HG03097 (cell line): Measurements from ENCODE around the gene PIK3CB.
"Not testable (repeated sequence)": the region's sequence is repeated elsewhere in the genome, so short reads cannot be mapped to it uniquely, and the experiment has no call there.

Source experiments
- ATAC-seq: cut with Tn5 transposase; IDR thresholded peaks from one replicate; pipeline ENCODE4 v1.9.1; 2021; ENCODE audit not compliant: unreplicated experiment, low FRiP score

PIK3CB gene

GRCh38 chr3:138848696-138849095 is 14.0 kb upstream of the PIK3CB start:
- no peak for ATAC-seq

GRCh38 chr3:138846824-138847223 is 12.1 kb upstream of the PIK3CB start:
- not testable (repeated sequence) for ATAC-seq

GRCh38 chr3:138846262-138846791 is 11.6 kb upstream of the PIK3CB start:
- no peak for ATAC-seq

- ATAC-seq = no peak
Observed at GRCh38 chr3:138845771-138846173, 11.0 kb upstream of the PIK3CB start.

GRCh38 chr3:138845181-138845601 is 10.5 kb upstream of the PIK3CB start:
- no peak for ATAC-seq

GRCh38 chr3:138842483-138843188 is 7.9 kb upstream of the PIK3CB start:
- ATAC-seq = no peak

GRCh38 chr3:138838385-138838784 is 3.7 kb upstream of the PIK3CB start:
- not testable (repeated sequence) for ATAC-seq

GRCh38 chr3:138835846-138836245 is 1.1 kb upstream of the PIK3CB start:
- ATAC-seq = not testable (repeated sequence)

- no peak for ATAC-seq
Observed at GRCh38 chr3:138835397-138835757, 649 bp upstream of the PIK3CB start.

- ATAC-seq = peak; percentile 46
Observed at GRCh38 chr3:138833899-138834595, 681 bp downstream of the PIK3CB start.

- ATAC-seq = not testable (repeated sequence)
Observed at GRCh38 chr3:138832473-138833057, 2.2 kb downstream of the PIK3CB start.

GRCh38 chr3:138829886-138830510 is 4.7 kb downstream of the PIK3CB start:
- no peak for ATAC-seq

GRCh38 chr3:138829097-138829496 is 5.6 kb downstream of the PIK3CB start:
- no peak for ATAC-seq

- no peak for ATAC-seq
Observed at GRCh38 chr3:138827222-138827621, 7.5 kb downstream of the PIK3CB start.

- no peak for ATAC-seq
Observed at GRCh38 chr3:138825336-138825735, 9.4 kb downstream of the PIK3CB start.

GRCh38 chr3:138824114-138824506 is 10.6 kb downstream of the PIK3CB start:
- no peak for ATAC-seq

- ATAC-seq = not testable (repeated sequence)
Observed at GRCh38 chr3:138820379-138820778, 14.3 kb downstream of the PIK3CB start.

- no peak for ATAC-seq
Observed at GRCh38 chr3:138818185-138818860, 16.4 kb downstream of the PIK3CB start.

- ATAC-seq = no peak
Observed at GRCh38 chr3:138817695-138818094, 17.0 kb downstream of the PIK3CB start.

GRCh38 chr3:138812806-138813205 is 21.9 kb downstream of the PIK3CB start:
- no peak for ATAC-seq
